GM19395 (cell line): ENCODE measurements around the gene PWWP3B.
"Not testable (repeated sequence)": the region's sequence is repeated elsewhere in the genome, so short reads cannot be mapped to it uniquely, and the experiment has no call there.

Experiments
- ATAC-seq: cut with Tn5 transposase; IDR thresholded peaks from one replicate; pipeline ENCODE4 v1.9.1; 2021; ENCODE audit warnings: mild to moderate bottlenecking, moderate library complexity; ENCODE audit not compliant: unreplicated experiment

PWWP3B gene

DNA sequence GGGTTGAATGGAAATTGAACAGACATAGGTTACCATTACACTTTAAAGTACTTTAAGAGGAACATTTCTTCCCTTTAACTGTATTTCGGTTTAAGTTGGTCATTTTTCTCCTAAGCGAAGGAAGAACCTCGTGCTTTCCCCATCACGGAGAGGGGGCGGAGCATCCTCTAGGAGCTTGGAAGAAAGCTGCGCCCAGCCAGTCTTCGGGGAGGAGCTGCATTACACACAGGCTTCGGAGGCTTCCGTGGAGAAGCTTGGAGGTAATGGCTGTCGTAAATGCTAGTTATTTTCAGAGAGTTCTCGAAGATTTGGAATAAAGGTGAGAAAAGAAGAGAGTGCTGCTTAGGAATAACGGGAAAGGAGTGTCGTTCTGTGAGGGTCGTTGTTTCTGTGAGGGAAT is at the start of gene PWWP3B:
PWWP3B (plus strand) TSS at position 199 of the 400 bp plus-strand sequence. CDS start 37,128 bp downstream, outside the sequence.
- ATAC-seq = no peak

DNA sequence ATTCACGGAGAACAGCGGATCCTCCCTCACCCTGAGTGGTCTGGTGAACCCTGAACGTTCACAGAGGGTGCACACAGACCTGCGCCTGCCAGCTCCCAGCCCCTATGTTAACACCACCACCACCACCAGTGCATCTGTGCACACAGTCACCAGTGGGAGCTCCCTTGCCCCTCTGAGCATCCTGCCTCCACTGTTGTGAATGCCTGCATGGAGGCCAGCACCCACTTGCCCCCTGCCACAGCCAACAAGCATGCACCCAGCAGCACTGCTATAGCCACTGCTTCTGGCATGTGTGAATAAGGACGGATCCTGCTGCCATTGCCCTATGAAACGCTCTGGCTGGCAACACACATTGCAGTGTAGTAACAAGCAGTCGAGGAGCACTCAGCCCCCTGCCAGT is 29.1 kb upstream of the PWWP3B start:
- ATAC-seq = no peak

DNA sequence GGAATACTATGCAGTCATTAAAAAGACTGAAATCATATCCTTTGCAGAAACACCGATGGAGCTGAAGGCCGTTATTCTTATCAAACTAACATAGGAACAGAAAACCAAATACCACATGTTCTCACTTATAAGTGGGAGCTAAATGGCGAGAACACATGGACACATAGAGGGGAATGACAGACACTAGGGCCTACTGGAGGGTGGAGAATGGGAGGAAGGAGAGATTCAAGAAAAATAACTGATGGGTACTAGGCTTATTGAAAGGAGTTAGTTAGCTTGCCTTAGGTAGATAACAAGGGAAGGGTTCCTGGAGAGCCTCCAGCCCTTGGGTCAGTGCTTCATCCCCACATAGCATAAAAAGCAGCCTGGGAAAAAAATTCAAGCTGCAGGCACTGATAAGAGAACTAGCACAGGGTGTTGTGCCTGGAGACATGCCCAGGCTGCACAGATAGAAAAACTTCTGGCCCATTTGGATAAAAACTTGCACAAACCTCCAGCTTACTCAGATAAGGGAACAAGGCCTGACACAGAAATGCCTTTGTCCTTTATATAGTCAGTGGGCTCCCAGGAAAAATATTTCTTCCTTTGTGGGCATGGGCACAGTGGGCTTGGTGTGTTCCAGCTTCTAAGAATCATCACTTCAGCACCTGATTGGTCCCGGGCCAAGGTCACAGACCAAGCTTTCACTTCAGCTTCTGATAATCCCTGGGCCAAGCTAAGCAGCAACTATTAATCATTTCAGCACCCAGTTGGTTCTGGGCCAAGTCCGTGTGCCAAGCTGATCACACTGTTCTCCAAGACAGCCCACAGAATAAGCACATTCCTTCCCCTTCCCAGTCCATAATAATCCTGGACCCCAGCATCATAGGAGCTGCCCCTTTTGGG is 23.1 kb upstream of the PWWP3B start:
- no peak for ATAC-seq

- ATAC-seq = no peak
These were observed 17.4 kb upstream of the PWWP3B start for GRCh38 chrX:106150701-106151100.

GRCh38 chrX:106159861-106160282 is 8.2 kb upstream of the PWWP3B start:
- ATAC-seq = no peak

DNA sequence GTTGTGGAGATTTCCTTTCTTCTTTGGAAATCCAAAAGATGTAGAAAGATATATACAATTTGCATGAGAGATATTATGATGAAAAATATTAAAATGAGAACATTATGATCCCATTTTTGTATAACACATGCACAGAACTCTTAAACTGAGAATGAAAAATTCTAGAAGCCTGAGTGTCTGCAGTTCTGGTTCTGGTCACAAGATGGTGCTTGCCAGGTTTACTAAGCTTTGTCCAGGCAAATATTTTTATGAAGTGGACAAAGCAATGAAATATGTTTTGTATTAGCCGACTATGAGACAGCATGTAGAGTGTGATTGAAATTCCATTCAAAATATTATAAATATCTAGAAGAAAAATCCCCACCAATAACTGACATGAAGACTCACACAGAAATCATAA is 2.2 kb downstream of the PWWP3B start:
- ATAC-seq = no peak

DNA sequence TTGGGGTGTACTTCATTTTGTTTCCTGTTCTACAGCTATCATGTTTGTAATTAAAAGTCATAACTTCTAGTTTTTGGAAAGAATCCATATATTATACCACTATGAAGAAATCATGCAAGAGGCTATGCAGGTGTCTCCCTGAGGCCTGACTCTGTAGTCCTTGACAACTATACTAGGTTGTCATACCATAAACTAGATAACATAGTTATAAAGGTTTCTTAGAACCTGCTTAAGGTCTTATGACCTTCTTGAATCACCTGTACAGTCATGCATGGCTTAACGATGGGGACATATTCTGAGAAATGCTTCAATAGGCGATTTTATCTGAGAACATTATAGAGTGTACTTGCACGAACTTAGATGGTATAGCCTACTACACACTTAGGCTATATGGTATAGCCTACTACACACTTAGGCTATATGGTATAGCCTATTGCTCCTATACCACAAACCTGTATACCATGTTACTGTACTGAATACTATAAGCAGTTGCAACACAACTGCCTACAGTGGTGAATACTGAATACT is 3.3 kb downstream of the PWWP3B start:
- ATAC-seq = no peak

DNA sequence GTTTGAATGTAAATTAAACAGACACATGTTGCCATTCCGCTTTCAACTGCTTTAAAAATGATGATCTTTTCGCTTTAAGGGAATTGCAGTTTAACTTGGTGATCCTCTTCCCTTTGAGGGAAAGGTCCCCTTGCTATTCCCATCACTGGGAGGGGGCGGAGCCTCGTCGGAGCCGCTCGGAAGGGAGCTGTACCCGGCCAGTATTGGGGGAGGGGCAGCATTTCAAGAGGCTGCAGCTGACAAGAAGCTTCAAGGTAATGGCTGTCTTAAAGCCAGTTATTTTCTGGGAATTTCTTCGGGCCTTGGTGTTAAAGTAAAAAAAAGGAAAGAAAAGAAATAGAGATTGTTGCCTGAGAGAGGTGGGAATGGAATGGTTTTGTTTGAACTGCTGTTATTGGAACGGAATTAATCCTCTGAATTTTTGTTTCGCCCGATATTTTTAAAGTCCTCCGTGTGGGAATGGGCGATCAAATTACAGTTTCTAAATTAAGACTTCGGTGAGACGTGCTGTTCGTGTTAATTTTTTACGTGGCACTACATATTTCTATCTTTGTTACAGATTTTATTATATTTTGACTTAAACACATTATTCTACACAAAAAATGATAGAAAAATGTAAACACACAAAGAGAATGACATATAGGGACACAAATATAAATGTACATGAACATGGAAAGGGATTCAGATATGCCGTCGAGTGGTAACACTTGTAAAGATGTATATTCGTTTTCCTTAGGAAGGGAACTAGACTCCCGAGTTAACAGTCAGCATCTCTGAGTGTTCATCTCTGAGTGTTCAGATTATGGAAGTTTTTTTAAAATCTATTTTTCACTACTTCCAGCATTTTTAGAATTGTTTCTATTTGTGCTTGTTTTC is 9.2 kb downstream of the PWWP3B start:
- no peak for ATAC-seq

DNA sequence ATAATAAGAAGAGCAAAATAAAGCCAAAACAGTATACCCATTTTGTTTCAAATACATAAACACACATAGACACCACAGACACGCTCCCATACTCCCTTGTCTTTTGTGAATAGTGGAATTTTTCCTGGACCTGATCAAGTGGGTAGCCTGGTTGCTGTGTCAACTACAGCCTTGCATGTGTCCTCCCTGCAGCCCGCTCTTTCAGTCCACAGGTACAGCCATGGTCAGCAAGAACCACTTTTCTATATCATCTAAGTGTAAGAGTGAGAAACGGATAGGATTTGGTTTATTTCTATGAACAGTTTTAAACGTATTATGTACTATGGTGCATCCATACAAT is 9.8 kb downstream of the PWWP3B start:
- no peak for ATAC-seq

GRCh38 chrX:106178826-106179225 is 10.7 kb downstream of the PWWP3B start:
- no peak for ATAC-seq

- not testable (repeated sequence) for ATAC-seq
These were observed 15.6 kb downstream of the PWWP3B start for GRCh38 chrX:106183685-106184084.

DNA sequence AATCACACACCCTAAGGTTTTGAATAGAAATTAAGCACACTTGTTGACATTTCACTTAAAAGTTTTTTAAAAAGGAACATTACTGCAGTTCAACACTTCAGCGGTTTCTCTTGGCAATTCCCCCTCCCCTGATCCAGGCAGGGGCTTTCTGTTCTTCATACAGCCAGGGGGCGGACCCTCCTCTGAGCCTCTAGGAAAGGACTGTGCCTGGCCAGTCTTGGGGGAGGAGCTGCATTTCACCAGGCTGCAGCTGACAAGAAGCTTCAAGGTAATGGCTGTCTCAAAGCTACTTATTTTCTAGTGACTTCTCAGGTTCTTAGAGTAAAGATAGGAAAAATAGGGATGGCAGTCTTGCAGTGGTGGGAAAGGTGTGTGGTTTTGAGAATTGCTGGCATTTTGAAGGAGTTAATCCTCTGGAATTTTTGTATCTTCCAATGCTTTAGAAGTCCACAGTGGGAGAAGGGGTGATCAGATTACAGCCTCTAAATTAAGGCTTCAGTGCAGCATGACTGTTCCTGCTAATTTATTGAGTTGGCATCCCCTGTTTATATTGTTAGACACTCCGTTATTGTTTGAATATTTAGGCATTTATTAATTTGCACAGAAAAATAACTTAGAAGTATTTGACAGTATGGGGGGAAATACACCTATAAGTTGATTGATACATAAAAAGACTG is 33.5 kb downstream of the PWWP3B start:
- ATAC-seq = no peak

GRCh38 chrX:106203315-106203714 is 35.2 kb downstream of the PWWP3B start:
- no peak for ATAC-seq

DNA sequence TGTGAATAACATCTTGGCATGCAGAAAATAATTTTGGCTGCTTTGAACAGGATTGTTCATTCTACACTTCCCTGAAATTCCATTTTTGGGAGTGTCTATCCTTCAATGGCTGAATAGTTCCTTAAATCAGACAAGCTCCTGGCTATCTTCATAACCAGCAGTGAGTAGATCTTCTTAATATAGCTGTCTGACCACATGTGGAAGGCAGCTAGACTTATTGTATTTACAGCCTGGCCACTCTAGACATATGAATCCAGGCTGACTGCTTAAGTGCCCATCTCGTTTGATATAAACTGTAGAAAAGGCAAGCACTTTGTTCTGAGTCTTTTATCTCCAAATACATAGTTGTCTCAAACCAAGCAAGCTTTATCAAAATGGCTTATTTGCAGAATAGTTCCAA is 40.0 kb downstream of the PWWP3B start:
- ATAC-seq = no peak
